SU-DHL-6 (cell line): Measurements from ENCODE around the gene SERPINB8.

Experiments used
- CTCF ChIP-seq: fragments of 200-600 bp; sonication (generic); IDR thresholded peaks from one replicate; pipeline ENCODE4 v1.5.1; 2017; ENCODE audit warnings: antibody characterized with exemption, mild to moderate bottlenecking, low read length, moderate library complexity; ENCODE audit not compliant: insufficient read depth, poor library complexity, severe bottlenecking
- EZH2phosphoT487 ChIP-seq: fragments of 200-600 bp; sonication (generic), shearing (Covaris generic); conservative IDR thresholded peaks from 2 replicates; pipeline ENCODE4 v1.6.1; 2018; ENCODE audit warnings: mild to moderate bottlenecking, antibody characterized with exemption, low read length, moderate library complexity, mixed read lengths

- TF ChIP-seq CTCF: no peak
- TF ChIP-seq EZH2phosphoT487: no peak
Observed at GRCh38 chr18:64029096-64029495, 59.2 kb downstream of the SERPINB8 start.
